Measurements from ENCODE around the gene NCOA5.

Gene NCOA5

DNA sequence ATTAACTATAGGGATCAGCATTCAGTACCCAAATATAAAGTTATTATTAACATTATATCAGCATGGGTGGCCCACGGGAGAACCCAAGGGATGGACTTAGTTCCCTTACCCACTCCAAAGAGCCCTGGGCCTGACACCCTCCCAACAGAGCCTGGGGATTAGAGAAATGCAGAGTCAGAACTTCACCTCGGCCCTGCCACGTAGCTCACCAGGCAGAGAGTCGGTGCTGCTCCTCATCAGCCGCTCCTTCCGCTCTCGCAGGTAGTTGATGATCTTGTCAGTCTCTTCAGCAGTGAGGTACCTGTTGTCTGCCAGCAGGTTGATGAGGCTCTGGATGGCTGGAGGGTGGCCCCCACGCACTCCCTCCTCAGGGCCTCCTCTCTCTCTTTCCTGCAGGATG is 26.6 kb downstream of the NCOA5 start:
- no peak for DNase-seq
- CTCF ChIA-PET: no interaction called here
- 97% methylated on average over 7 of the region's 8 CpGs for WGBS (ENCODE audit: insufficient coverage)
- Histone ChIP-seq H3K36me3 (ENCODE audit: control insufficient read depth in 4 of 4, insufficient read depth in 4 of 4, low read length in 3 of 4) (peaks cover 17 to 73% (median 63%) of the 10 kb centered on the region in 4 experiments), H3K4me3 (ENCODE audit: control insufficient read depth in 1 of 7, extremely low read depth in 1 of 7, insufficient read depth in 4 of 7, low read depth in 2 of 7, low read length in 6 of 7) (no peak overlapping the region), H3K4me1 (ENCODE audit: control extremely low read depth in 1 of 4, control insufficient read depth in 4 of 4, insufficient read depth in 4 of 4, low read length in 3 of 4) (peaks cover 12 to 43% (median 27%) of the 10 kb centered on the region in 4 experiments), H3K27me3 (replicated peaks in 2 of 5; ENCODE audit: control insufficient read depth in 4 of 5, insufficient read depth in 5 of 5, low read length in 4 of 5) (peaks cover 0 to 15% (median 2%) of the 10 kb centered on the region in 5 experiments), H3K27ac (ENCODE audit: insufficient read depth in 1 of 2, low read depth in 1 of 2, low read length in 2 of 2, poor library complexity in 1 of 2, severe bottlenecking in 2 of 2) (no peak overlapping the region), H3K9me3 (ENCODE audit: control extremely low read depth in 1 of 5, control insufficient read depth in 4 of 5, insufficient read depth in 2 of 5, low read depth in 1 of 5, low read length in 4 of 5) (no peaks in the 10 kb centered on the region)
- POLR2A ChIA-PET: no interaction called here

- Histone ChIP-seq H3K4me1 (ENCODE audit: control extremely low read depth in 1 of 4, control insufficient read depth in 4 of 4, insufficient read depth in 4 of 4, low read length in 3 of 4) (peaks cover 12 to 49% (median 32%) of the 10 kb centered on the region in 4 experiments), H3K27me3 (replicated peaks in 2 of 5; ENCODE audit: control insufficient read depth in 4 of 5, insufficient read depth in 5 of 5, low read length in 4 of 5) (peaks cover 0 to 20% (median 6%) of the 10 kb centered on the region in 5 experiments), H3K9me3 (ENCODE audit: control extremely low read depth in 1 of 5, control insufficient read depth in 4 of 5, insufficient read depth in 2 of 5, low read depth in 1 of 5, low read length in 4 of 5) (peaks cover 0 to 1% (median 0%) of the 10 kb centered on the region in 5 experiments), H3K36me3 (ENCODE audit: control insufficient read depth in 4 of 4, insufficient read depth in 4 of 4, low read length in 3 of 4) (peaks cover 17 to 69% (median 60%) of the 10 kb centered on the region in 4 experiments), H3K4me3 (ENCODE audit: control insufficient read depth in 1 of 7, extremely low read depth in 1 of 7, insufficient read depth in 4 of 7, low read depth in 2 of 7, low read length in 6 of 7) (no peak overlapping the region), H3K27ac (ENCODE audit: insufficient read depth in 1 of 2, low read depth in 1 of 2, low read length in 2 of 2, poor library complexity in 1 of 2, severe bottlenecking in 2 of 2) (no peak overlapping the region)
- DNase-seq: no peak
- POLR2A ChIA-PET: no interaction called here
- 93% methylated on average over 3 of the region's 12 CpGs for WGBS (ENCODE audit: insufficient coverage)
- CTCF ChIA-PET: no interaction called here
Observed at GRCh38 chr20:46062621-46063020, 27.1 kb downstream of the NCOA5 start.

DNA sequence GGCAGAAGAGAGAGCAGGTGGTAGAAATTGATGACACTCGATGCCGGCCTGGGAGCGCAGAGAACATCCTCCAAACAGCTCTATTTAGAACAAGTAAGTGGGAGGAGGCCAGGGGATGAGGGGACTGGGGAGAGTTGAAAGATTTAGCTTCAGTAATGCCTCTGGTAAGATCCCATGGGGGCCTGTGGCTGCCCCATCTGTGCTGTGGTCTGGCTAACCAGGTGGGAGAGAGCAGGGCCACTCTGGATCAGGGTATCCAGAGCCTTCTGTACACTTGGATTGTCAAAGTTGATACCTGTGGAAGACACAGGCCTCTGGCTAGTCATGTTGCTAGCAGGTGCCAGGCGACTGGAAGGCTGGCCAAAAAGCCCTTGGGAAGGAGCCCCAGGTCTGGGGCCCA is 27.6 kb downstream of the NCOA5 start:
- peaks cover 0 to 3% (median 0%) of the 10 kb centered on the region in 5 experiments for H3K9me3 ChIP-seq (ENCODE audit: control extremely low read depth in 1 of 5, control insufficient read depth in 4 of 5, insufficient read depth in 2 of 5, low read depth in 1 of 5, low read length in 4 of 5)
- H3K4me3 ChIP-seq (ENCODE audit: control insufficient read depth in 1 of 7, extremely low read depth in 1 of 7, insufficient read depth in 4 of 7, low read depth in 2 of 7, low read length in 6 of 7): no peak overlapping the region
- no peak for DNase-seq
- WGBS (ENCODE audit: insufficient coverage): 100% methylated on average over 3 of the region's 4 CpGs
- POLR2A ChIA-PET: no interaction called here
- CTCF ChIA-PET: no interaction called here
- peaks cover 17 to 66% (median 59%) of the 10 kb centered on the region in 4 experiments for H3K36me3 ChIP-seq (ENCODE audit: control insufficient read depth in 4 of 4, insufficient read depth in 4 of 4, low read length in 3 of 4)
- peaks cover 12 to 51% (median 35%) of the 10 kb centered on the region in 4 experiments for H3K4me1 ChIP-seq (ENCODE audit: control extremely low read depth in 1 of 4, control insufficient read depth in 4 of 4, insufficient read depth in 4 of 4, low read length in 3 of 4)
- peaks cover 0 to 25% (median 7%) of the 10 kb centered on the region in 5 experiments for H3K27me3 ChIP-seq (replicated peaks in 2 of 5; ENCODE audit: control insufficient read depth in 4 of 5, insufficient read depth in 5 of 5, low read length in 4 of 5)
- H3K27ac ChIP-seq (ENCODE audit: insufficient read depth in 1 of 2, low read depth in 1 of 2, low read length in 2 of 2, poor library complexity in 1 of 2, severe bottlenecking in 2 of 2): no peak overlapping the region

GRCh38 chr20:46060975-46061374 is 28.8 kb downstream of the NCOA5 start:
- peaks cover 0 to 36% (median 14%) of the 10 kb centered on the region in 5 experiments for H3K27me3 ChIP-seq (replicated peaks in 2 of 5; ENCODE audit: control insufficient read depth in 4 of 5, insufficient read depth in 5 of 5, low read length in 4 of 5)
- peaks cover 12 to 51% (median 35%) of the 10 kb centered on the region in 4 experiments for H3K4me1 ChIP-seq (ENCODE audit: control extremely low read depth in 1 of 4, control insufficient read depth in 4 of 4, insufficient read depth in 4 of 4, low read length in 3 of 4)
- no peak for DNase-seq
- H3K4me3 ChIP-seq (ENCODE audit: control insufficient read depth in 1 of 7, extremely low read depth in 1 of 7, insufficient read depth in 4 of 7, low read depth in 2 of 7, low read length in 6 of 7): no peak overlapping the region
- H3K36me3 ChIP-seq (ENCODE audit: control insufficient read depth in 4 of 4, insufficient read depth in 4 of 4, low read length in 3 of 4): peaks cover 13 to 55% (median 48%) of the 10 kb centered on the region in 4 experiments
- ChIA-PET POLR2A (interaction anchor here (0.6 to 0.7 kb wide), 2 partner anchors 21 to 58 kb away, joined by 3 to 8 read pairs; no protein-coding TSS in a partner anchor), CTCF (interaction anchor here (0.6 to 0.9 kb wide), 2 partner anchors 39 to 48 kb away, joined by 3 read pairs; no protein-coding TSS in a partner anchor)
- H3K27ac ChIP-seq (ENCODE audit: insufficient read depth in 1 of 2, low read depth in 1 of 2, low read length in 2 of 2, poor library complexity in 1 of 2, severe bottlenecking in 2 of 2): no peak overlapping the region
- H3K9me3 ChIP-seq (ENCODE audit: control extremely low read depth in 1 of 5, control insufficient read depth in 4 of 5, insufficient read depth in 2 of 5, low read depth in 1 of 5, low read length in 4 of 5): peaks cover 0 to 11% (median 0%) of the 10 kb centered on the region in 5 experiments
- 83% methylated on average over 4 of the region's 4 CpGs for WGBS (ENCODE audit: insufficient coverage)

- peak overlapping the region in 1 of 7 experiments; percentile 39 for H3K4me3 ChIP-seq (ENCODE audit: control insufficient read depth in 1 of 7, extremely low read depth in 1 of 7, insufficient read depth in 4 of 7, low read depth in 2 of 7, low read length in 6 of 7)
- no peak overlapping the region for H3K27ac ChIP-seq (ENCODE audit: insufficient read depth in 1 of 2, low read depth in 1 of 2, low read length in 2 of 2, poor library complexity in 1 of 2, severe bottlenecking in 2 of 2)
- peak in 2 of 3 donors; percentile 9 to 20 for DNase-seq
- peaks cover 10 to 49% (median 43%) of the 10 kb centered on the region in 4 experiments for H3K36me3 ChIP-seq (ENCODE audit: control insufficient read depth in 4 of 4, insufficient read depth in 4 of 4, low read length in 3 of 4)
- peaks cover 12 to 51% (median 35%) of the 10 kb centered on the region in 4 experiments for H3K4me1 ChIP-seq (ENCODE audit: control extremely low read depth in 1 of 4, control insufficient read depth in 4 of 4, insufficient read depth in 4 of 4, low read length in 3 of 4)
- H3K9me3 ChIP-seq (ENCODE audit: control extremely low read depth in 1 of 5, control insufficient read depth in 4 of 5, insufficient read depth in 2 of 5, low read depth in 1 of 5, low read length in 4 of 5): peaks cover 0 to 11% (median 0%) of the 10 kb centered on the region in 5 experiments
- 43% methylated on average over 2 of the region's 2 CpGs for WGBS (ENCODE audit: insufficient coverage)
- POLR2A ChIA-PET: interaction anchor here (0.6 kb wide), 1 partner anchor 21 kb away, joined by 3 read pairs; no protein-coding TSS in a partner anchor
- CTCF ChIA-PET: interaction anchor here (0.9 kb wide), 1 partner anchor 38 kb away, joined by 3 read pairs; no protein-coding TSS in a partner anchor
- H3K27me3 ChIP-seq (replicated peaks in 2 of 5; ENCODE audit: control insufficient read depth in 4 of 5, insufficient read depth in 5 of 5, low read length in 4 of 5): peaks cover 0 to 42% (median 16%) of the 10 kb centered on the region in 5 experiments
Observed at GRCh38 chr20:46060301-46060881, 29.4 kb downstream of the NCOA5 start.

- ChIA-PET POLR2A (interaction anchor here (1.0 kb wide), 2 partner anchors 18 to 87 kb away, joined by 3 read pairs; partner anchors contain the start of gene ZNF335), CTCF (interaction anchor here (0.8 to 2.9 kb wide), 6 partner anchors 11 to 110 kb away, joined by 3 to 16 read pairs (median 4); no protein-coding TSS in a partner anchor)
- Histone ChIP-seq H3K4me1 (ENCODE audit: control extremely low read depth in 1 of 4, control insufficient read depth in 4 of 4, insufficient read depth in 4 of 4, low read length in 3 of 4) (peaks cover 12 to 51% (median 35%) of the 10 kb centered on the region in 4 experiments), H3K9me3 (ENCODE audit: control extremely low read depth in 1 of 5, control insufficient read depth in 4 of 5, insufficient read depth in 2 of 5, low read depth in 1 of 5, low read length in 4 of 5) (peaks cover 0 to 11% (median 0%) of the 10 kb centered on the region in 5 experiments), H3K27me3 (replicated peaks in 2 of 5; ENCODE audit: control insufficient read depth in 4 of 5, insufficient read depth in 5 of 5, low read length in 4 of 5) (peaks cover 0 to 53% (median 18%) of the 10 kb centered on the region in 5 experiments), H3K27ac (ENCODE audit: insufficient read depth in 1 of 2, low read depth in 1 of 2, low read length in 2 of 2, poor library complexity in 1 of 2, severe bottlenecking in 2 of 2) (no peak overlapping the region), H3K36me3 (ENCODE audit: control insufficient read depth in 4 of 4, insufficient read depth in 4 of 4, low read length in 3 of 4) (peaks cover 4 to 32% (median 27%) of the 10 kb centered on the region in 4 experiments), H3K4me3 (ENCODE audit: control insufficient read depth in 1 of 7, extremely low read depth in 1 of 7, insufficient read depth in 4 of 7, low read depth in 2 of 7, low read length in 6 of 7) (peak overlapping the region in 5 of 7 experiments; percentile 30 to 53 (median 48))
- WGBS (ENCODE audit: insufficient coverage): 13% methylated on average over 28 of the region's 35 CpGs
- DNase-seq: peak in 1 of 3 donors; percentile 18
Observed at GRCh38 chr20:46058599-46059281, 31.0 kb downstream of the NCOA5 start.

All from common myeloid progenitor, CD34-positive (primary cell).